GM23338 (cell line): ENCODE data around the gene CAMTA1. TPM values are rescaled to one million over a fixed set of nuclear protein-coding genes. Genes with fewer than 3 reads are reported as not detected.

Source experiments
- ATAC-seq: fragments of 200-7000 bp; cut with Tn5 transposase; 3 replicates; pipeline ENCODE4 v1.9.1; 2020
- DNase-seq: peaks from one replicate; pipeline ENCODE4 v3.0.0-alpha.2; 2015; ENCODE audit warnings: low spot score
- H2AFZ ChIP-seq: fragments of 200-600 bp; sonication (generic); 2 replicates; pipeline ENCODE4 v1.8.0; 2016; ENCODE audit warnings: antibody characterized with exemption, mild to moderate bottlenecking, moderate library complexity
- H3F3A ChIP-seq: fragments of 200-600 bp; sonication (generic); replicated peaks from 2 replicates; pipeline ENCODE4 v1.8.0; 2017; ENCODE audit warnings: antibody characterized with exemption, mixed run types, low read depth
- H3K27ac ChIP-seq: fragments of 200-600 bp; sonication (generic); 2 replicates; pipeline ENCODE4 v1.6.1; 2016; ENCODE audit warnings: low read depth
- H3K27me3 ChIP-seq: fragments of 200-600 bp; sonication (generic); 2 replicates; pipeline ENCODE4 v1.8.0; 2016; ENCODE audit warnings: mild to moderate bottlenecking, mixed run types, moderate library complexity; ENCODE audit not compliant: insufficient read depth
- H3K36me3 ChIP-seq: fragments of 200-600 bp; sonication (generic); 2 replicates; pipeline ENCODE4 v1.8.0; 2016; ENCODE audit warnings: mild to moderate bottlenecking; ENCODE audit not compliant: insufficient read depth
- H3K4me1 ChIP-seq: fragments of 200-600 bp; sonication (generic); 2 replicates; pipeline ENCODE4 v1.8.0; 2016; ENCODE audit warnings: mild to moderate bottlenecking, moderate library complexity; ENCODE audit not compliant: insufficient read depth
- H3K4me2 ChIP-seq: fragments of 200-600 bp; sonication (generic); 2 replicates; pipeline ENCODE4 v1.7.1; 2017; ENCODE audit warnings: mixed run types
- H3K4me3 ChIP-seq: fragments of 200-600 bp; sonication (generic); 2 replicates; pipeline ENCODE4 v1.6.1; 2016; ENCODE audit warnings: mixed run types
- H3K79me2 ChIP-seq: fragments of 200-600 bp; sonication (generic); replicated peaks from 2 replicates; pipeline ENCODE4 v1.8.0; 2017; ENCODE audit warnings: mild to moderate bottlenecking; ENCODE audit not compliant: insufficient read depth
- H3K9me2 ChIP-seq: fragments of 200-600 bp; sonication (generic); 2 replicates; pipeline ENCODE4 v1.8.0; 2017; ENCODE audit not compliant: insufficient read depth
- H4K20me1 ChIP-seq: fragments of 200-600 bp; sonication (generic); replicated peaks from 2 replicates; pipeline ENCODE4 v1.8.0; 2017; ENCODE audit warnings: mild to moderate bottlenecking; ENCODE audit not compliant: insufficient read depth
- H3K27ac Mint-ChIP-seq: 2 replicates; pipeline ENCODE4 v1.8.0; 2020; ENCODE audit warnings: inconsistent platforms, mild to moderate bottlenecking, moderate library complexity, mixed read lengths
- H3K27me3 Mint-ChIP-seq: 3 replicates; pipeline ENCODE4 v1.8.0; 2022; ENCODE audit warnings: low read depth, mild to moderate bottlenecking, moderate library complexity, mixed read lengths, inconsistent platforms; ENCODE audit not compliant: insufficient read depth, poor library complexity
- H3K36me3 Mint-ChIP-seq: 3 replicates; pipeline ENCODE4 v1.8.0; 2021; ENCODE audit warnings: low read depth, mild to moderate bottlenecking, inconsistent platforms, moderate library complexity, mixed read lengths
- H3K4me1 Mint-ChIP-seq: 3 replicates; pipeline ENCODE4 v1.8.0; 2020; ENCODE audit warnings: mild to moderate bottlenecking, inconsistent platforms, mixed read lengths
- H3K4me3 Mint-ChIP-seq: 3 replicates; pipeline ENCODE4 v1.8.0; 2021; ENCODE audit warnings: moderate library complexity, mild to moderate bottlenecking, inconsistent platforms, mixed read lengths
- H3K9me3 Mint-ChIP-seq: 3 replicates; pipeline ENCODE4 v1.8.0; 2020; ENCODE audit warnings: moderate library complexity, mild to moderate bottlenecking, inconsistent platforms, mixed read lengths
- CREB1 ChIP-seq: fragments of 250-450 bp; sonication (Bioruptor Pico); IDR thresholded peaks from 2 replicates; pipeline ENCODE4 v1.5.0; 2020; ENCODE audit warnings: low read depth, mild to moderate bottlenecking, moderate library complexity
- EZH2phosphoT487 ChIP-seq: fragments of 200-600 bp; sonication (generic); IDR thresholded peaks from one replicate; pipeline ENCODE4 v1.8.1; 2018; ENCODE audit warnings: antibody characterized with exemption; ENCODE audit not compliant: unreplicated experiment
- JUNB ChIP-seq: IDR thresholded peaks from one replicate; pipeline ENCODE4 v1.6.1; 2016; ENCODE audit warnings: antibody characterized with exemption; ENCODE audit not compliant: unreplicated experiment
- NANOG ChIP-seq: IDR thresholded peaks from 2 replicates; pipeline ENCODE4 v1.6.1; 2016; ENCODE audit warnings: antibody characterized with exemption, borderline replicate concordance
- POLR2AphosphoS5 ChIP-seq: IDR thresholded peaks from 2 replicates; pipeline ENCODE4 v1.6.1; 2016; ENCODE audit warnings: antibody characterized with exemption, low read depth
- ZNF114 ChIP-seq: fragments of 250-450 bp; sonication (Bioruptor Pico); IDR thresholded peaks from 2 replicates; pipeline ENCODE4 v1.5.0; 2020; ENCODE audit warnings: mild to moderate bottlenecking, moderate library complexity
- ZNF331 ChIP-seq: fragments of 250-450 bp; sonication (Bioruptor Pico); IDR thresholded peaks from 2 replicates; pipeline ENCODE4 v1.5.0; 2020; ENCODE audit warnings: low read depth, mild to moderate bottlenecking, moderate library complexity
- polyA plus RNA-seq: library from polyadenylated mRNA; unstranded; fragments of >200 nt; fragmentation: Nextera tagmentation; extraction: Ambion mirVana; gene quantifications from 2 replicates; pipeline ENCODE4 v1.2.1, GENCODE V29; 2016
- total RNA-seq: library from RNA; depleted of rRNA; stranded (reverse); fragments of >200 nt; shearing (Covaris generic); gene quantifications from 2 replicates; pipeline ENCODE4 v1.2.3, GENCODE V29; 2014
- TF ChIP-seq, protein P1 (sequence below): IDR thresholded peaks from one replicate; pipeline ENCODE4 v1.6.1; 2018; ENCODE audit warnings: antibody characterized with exemption; ENCODE audit not compliant: unreplicated experiment
- TF ChIP-seq, protein P2 (sequence below), 2 experiments: fragments of 200-600 bp in 1 of 2; sonication (generic) in 1 of 2; conservative IDR thresholded peaks; 2 replicates each; pipeline versions ENCODE4 v1.5.1 to v1.6.1; 2016 to 2017; ENCODE audit warnings: antibody characterized with exemption in 2 of 2, low read depth in 2 of 2, mild to moderate bottlenecking in 2 of 2, moderate library complexity in 1 of 2
- TF ChIP-seq, protein P3 (sequence below): fragments of 250-450 bp; sonication (Bioruptor Pico); IDR thresholded peaks from 2 replicates; pipeline ENCODE4 v1.5.0; 2020; ENCODE audit warnings: mild to moderate bottlenecking, moderate library complexity

CAMTA1 gene
- total and polyA plus RNA-seq, 2 experiments from 2014 or later = 115 to 519 TPM

DNA sequence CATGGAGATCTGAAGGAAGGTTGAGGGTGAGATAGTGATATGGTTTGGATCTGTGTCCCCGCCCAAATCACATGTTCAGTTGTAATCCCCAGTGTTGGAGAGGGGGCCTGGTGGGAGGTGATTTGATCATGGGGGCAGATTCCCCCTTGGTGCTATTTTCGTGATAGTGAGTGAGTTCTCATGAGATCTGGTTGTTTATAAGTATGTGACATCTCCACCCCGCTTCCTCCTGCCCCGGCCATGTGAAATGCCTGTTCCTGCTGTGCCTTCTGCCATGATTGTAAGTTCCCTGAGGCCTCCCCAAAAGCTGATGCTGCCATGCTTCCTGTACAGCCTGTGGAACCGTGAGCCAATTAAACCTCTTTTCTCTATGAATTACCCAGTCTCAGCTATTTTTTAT lies 533.9 kb downstream of the CAMTA1 start:
- Histone ChIP-seq H3K4me2 (no peak overlapping the region), H3K4me3 (no peak overlapping the region), H3K4me1 (no peaks in the 10 kb centered on the region), H4K20me1 (no peaks in the 10 kb centered on the region), H3K27ac (no peak overlapping the region), H3K79me2 (no peaks in the 10 kb centered on the region), H3K27me3 (no peaks in the 10 kb centered on the region), H3K36me3 (no peaks in the 10 kb centered on the region), H2AFZ (no peak overlapping the region), H3F3A (no peaks in the 10 kb centered on the region), H3K9me2 (peaks cover 5% of the 10 kb centered on the region; the same call in 1 of the 2 replicates)
- peaks cover 6% of the 10 kb centered on the region for H3K27me3 Mint-ChIP-seq
- H3K4me3 Mint-ChIP-seq = no peak overlapping the region
- TF ChIP-seq JUNB (no peak), EZH2phosphoT487 (no peak), ZNF114 (CRISPR knock-in tag) (no peak), CREB1 (CRISPR knock-in tag) (no peak)
- TF ChIP-seq, protein P1, sequence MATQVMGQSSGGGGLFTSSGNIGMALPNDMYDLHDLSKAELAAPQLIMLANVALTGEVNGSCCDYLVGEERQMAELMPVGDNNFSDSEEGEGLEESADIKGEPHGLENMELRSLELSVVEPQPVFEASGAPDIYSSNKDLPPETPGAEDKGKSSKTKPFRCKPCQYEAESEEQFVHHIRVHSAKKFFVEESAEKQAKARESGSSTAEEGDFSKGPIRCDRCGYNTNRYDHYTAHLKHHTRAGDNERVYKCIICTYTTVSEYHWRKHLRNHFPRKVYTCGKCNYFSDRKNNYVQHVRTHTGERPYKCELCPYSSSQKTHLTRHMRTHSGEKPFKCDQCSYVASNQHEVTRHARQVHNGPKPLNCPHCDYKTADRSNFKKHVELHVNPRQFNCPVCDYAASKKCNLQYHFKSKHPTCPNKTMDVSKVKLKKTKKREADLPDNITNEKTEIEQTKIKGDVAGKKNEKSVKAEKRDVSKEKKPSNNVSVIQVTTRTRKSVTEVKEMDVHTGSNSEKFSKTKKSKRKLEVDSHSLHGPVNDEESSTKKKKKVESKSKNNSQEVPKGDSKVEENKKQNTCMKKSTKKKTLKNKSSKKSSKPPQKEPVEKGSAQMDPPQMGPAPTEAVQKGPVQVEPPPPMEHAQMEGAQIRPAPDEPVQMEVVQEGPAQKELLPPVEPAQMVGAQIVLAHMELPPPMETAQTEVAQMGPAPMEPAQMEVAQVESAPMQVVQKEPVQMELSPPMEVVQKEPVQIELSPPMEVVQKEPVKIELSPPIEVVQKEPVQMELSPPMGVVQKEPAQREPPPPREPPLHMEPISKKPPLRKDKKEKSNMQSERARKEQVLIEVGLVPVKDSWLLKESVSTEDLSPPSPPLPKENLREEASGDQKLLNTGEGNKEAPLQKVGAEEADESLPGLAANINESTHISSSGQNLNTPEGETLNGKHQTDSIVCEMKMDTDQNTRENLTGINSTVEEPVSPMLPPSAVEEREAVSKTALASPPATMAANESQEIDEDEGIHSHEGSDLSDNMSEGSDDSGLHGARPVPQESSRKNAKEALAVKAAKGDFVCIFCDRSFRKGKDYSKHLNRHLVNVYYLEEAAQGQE = no peak
- TF ChIP-seq, protein P2, sequence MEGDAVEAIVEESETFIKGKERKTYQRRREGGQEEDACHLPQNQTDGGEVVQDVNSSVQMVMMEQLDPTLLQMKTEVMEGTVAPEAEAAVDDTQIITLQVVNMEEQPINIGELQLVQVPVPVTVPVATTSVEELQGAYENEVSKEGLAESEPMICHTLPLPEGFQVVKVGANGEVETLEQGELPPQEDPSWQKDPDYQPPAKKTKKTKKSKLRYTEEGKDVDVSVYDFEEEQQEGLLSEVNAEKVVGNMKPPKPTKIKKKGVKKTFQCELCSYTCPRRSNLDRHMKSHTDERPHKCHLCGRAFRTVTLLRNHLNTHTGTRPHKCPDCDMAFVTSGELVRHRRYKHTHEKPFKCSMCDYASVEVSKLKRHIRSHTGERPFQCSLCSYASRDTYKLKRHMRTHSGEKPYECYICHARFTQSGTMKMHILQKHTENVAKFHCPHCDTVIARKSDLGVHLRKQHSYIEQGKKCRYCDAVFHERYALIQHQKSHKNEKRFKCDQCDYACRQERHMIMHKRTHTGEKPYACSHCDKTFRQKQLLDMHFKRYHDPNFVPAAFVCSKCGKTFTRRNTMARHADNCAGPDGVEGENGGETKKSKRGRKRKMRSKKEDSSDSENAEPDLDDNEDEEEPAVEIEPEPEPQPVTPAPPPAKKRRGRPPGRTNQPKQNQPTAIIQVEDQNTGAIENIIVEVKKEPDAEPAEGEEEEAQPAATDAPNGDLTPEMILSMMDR (conservative IDR thresholded peaks at IDR 0.05; ENCODE audit: low read depth in 2 of 2) = no peak
- ATAC-seq = no peak
- H3K36me3 Mint-ChIP-seq = no peaks in the 10 kb centered on the region
- no peaks in the 10 kb centered on the region; the same call in 2 of the 3 replicates for H3K4me1 Mint-ChIP-seq
- DNase-seq = no peak
- no peak overlapping the region for H3K27ac Mint-ChIP-seq
- H3K9me3 Mint-ChIP-seq = no peaks in the 10 kb centered on the region; the same call in 2 of the 3 replicates

DNA sequence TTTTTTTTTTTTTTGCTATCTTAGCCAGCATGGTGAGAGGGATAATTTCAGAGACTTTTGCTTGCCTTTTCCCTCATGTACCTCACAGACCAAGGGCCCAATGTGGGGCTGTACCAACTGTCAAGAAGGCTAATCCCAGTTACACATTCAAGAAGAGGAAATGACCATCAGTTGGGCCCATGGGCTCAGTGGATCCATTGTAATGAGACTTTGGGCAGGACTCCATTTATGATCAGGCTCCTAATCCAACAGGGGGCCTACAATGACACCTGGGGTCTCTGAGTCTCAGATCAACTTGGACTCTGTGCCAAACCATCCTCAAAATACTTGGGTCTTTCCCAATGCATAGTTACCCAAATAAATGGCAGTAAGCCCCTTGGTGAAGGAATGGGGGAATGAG lies 535.4 kb downstream of the CAMTA1 start:
- H3K4me3 ChIP-seq = no peak overlapping the region
- H3F3A ChIP-seq = no peaks in the 10 kb centered on the region
- H3K36me3 Mint-ChIP-seq = no peaks in the 10 kb centered on the region
- H3K4me1 Mint-ChIP-seq = no peaks in the 10 kb centered on the region; the same call in 2 of the 3 replicates
- no peaks in the 10 kb centered on the region for H3K4me1 ChIP-seq
- no peaks in the 10 kb centered on the region for H3K79me2 ChIP-seq
- H2AFZ ChIP-seq = no peak overlapping the region
- no peaks in the 10 kb centered on the region for H3K27me3 ChIP-seq
- H4K20me1 ChIP-seq = no peaks in the 10 kb centered on the region
- ATAC-seq (no peak), DNase-seq (no peak)
- no peak overlapping the region for H3K27ac ChIP-seq
- H3K27ac Mint-ChIP-seq = no peak overlapping the region
- H3K9me2 ChIP-seq = peaks cover 3% of the 10 kb centered on the region; the same call in 1 of the 2 replicates
- H3K36me3 ChIP-seq = no peaks in the 10 kb centered on the region
- H3K9me3 Mint-ChIP-seq = peaks cover 7% of the 10 kb centered on the region; the same call in 2 of the 3 replicates
- no peak overlapping the region for H3K4me2 ChIP-seq
- no peak overlapping the region for H3K4me3 Mint-ChIP-seq
- peaks cover 6% of the 10 kb centered on the region for H3K27me3 Mint-ChIP-seq
- TF ChIP-seq NANOG (no peak), ZNF331 (CRISPR knock-in tag) (no peak), JUNB (no peak), POLR2AphosphoS5 (no peak), EZH2phosphoT487 (no peak), ZNF114 (CRISPR knock-in tag) (no peak), CREB1 (CRISPR knock-in tag) (no peak)
- TF ChIP-seq, protein P3, sequence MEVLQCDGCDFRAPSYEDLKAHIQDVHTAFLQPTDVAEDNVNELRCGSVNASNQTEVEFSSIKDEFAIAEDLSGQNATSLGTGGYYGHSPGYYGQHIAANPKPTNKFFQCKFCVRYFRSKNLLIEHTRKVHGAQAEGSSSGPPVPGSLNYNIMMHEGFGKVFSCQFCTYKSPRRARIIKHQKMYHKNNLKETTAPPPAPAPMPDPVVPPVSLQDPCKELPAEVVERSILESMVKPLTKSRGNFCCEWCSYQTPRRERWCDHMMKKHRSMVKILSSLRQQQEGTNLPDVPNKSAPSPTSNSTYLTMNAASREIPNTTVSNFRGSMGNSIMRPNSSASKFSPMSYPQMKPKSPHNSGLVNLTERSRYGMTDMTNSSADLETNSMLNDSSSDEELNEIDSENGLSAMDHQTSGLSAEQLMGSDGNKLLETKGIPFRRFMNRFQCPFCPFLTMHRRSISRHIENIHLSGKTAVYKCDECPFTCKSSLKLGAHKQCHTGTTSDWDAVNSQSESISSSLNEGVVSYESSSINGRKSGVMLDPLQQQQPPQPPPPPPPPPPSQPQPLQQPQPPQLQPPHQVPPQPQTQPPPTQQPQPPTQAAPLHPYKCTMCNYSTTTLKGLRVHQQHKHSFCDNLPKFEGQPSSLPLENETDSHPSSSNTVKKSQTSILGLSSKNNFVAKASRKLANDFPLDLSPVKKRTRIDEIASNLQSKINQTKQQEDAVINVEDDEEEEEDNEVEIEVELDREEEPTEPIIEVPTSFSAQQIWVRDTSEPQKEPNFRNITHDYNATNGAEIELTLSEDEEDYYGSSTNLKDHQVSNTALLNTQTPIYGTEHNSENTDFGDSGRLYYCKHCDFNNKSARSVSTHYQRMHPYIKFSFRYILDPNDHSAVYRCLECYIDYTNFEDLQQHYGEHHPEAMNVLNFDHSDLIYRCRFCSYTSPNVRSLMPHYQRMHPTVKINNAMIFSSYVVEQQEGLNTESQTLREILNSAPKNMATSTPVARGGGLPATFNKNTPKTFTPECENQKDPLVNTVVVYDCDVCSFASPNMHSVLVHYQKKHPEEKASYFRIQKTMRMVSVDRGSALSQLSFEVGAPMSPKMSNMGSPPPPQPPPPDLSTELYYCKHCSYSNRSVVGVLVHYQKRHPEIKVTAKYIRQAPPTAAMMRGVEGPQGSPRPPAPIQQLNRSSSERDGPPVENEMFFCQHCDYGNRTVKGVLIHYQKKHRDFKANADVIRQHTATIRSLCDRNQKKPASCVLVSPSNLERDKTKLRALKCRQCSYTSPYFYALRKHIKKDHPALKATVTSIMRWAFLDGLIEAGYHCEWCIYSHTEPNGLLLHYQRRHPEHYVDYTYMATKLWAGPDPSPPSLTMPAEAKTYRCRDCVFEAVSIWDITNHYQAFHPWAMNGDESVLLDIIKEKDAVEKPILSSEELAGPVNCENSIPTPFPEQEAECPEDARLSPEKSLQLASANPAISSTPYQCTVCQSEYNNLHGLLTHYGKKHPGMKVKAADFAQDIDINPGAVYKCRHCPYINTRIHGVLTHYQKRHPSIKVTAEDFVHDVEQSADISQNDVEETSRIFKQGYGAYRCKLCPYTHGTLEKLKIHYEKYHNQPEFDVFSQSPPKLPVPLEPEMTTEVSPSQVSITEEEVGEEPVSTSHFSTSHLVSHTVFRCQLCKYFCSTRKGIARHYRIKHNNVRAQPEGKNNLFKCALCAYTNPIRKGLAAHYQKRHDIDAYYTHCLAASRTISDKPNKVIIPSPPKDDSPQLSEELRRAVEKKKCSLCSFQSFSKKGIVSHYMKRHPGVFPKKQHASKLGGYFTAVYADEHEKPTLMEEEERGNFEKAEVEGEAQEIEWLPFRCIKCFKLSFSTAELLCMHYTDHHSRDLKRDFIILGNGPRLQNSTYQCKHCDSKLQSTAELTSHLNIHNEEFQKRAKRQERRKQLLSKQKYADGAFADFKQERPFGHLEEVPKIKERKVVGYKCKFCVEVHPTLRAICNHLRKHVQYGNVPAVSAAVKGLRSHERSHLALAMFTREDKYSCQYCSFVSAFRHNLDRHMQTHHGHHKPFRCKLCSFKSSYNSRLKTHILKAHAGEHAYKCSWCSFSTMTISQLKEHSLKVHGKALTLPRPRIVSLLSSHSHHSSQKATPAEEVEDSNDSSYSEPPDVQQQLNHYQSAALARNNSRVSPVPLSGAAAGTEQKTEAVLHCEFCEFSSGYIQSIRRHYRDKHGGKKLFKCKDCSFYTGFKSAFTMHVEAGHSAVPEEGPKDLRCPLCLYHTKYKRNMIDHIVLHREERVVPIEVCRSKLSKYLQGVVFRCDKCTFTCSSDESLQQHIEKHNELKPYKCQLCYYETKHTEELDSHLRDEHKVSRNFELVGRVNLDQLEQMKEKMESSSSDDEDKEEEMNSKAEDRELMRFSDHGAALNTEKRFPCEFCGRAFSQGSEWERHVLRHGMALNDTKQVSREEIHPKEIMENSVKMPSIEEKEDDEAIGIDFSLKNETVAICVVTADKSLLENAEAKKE = no peak
